ENCODE results near the gene PDE6B.

- TF ChIP-seq CTCF (IDR thresholded peaks at IDR 0.05) (no peak), EP300 (IDR thresholded peaks at IDR 0.05) (no peak), POLR2AphosphoS5 (IDR thresholded peaks at IDR 0.05) (no peak), POLR2A (IDR thresholded peaks at IDR 0.05) (no peak)
These were observed 5.3 kb downstream of the PDE6B start for GRCh38 chr4:630656-631055.
